MM.1S (cell line): Measurements from ENCODE around the gene EXOC1.

Experiments used
- DNase-seq: peaks from one replicate; pipeline ENCODE4 v3.0.0-alpha.2; 2015
- H2AFZ ChIP-seq: fragments of 300-600 bp; sonication (generic); 2 replicates; pipeline ENCODE4 v1.6.0; 2016; ENCODE audit warnings: antibody characterized with exemption, low read length
- H3F3A ChIP-seq: fragments of 300-600 bp; sonication (generic); 2 replicates; pipeline ENCODE4 v1.6.1; 2016; ENCODE audit warnings: mild to moderate bottlenecking, antibody characterized with exemption, low read length, moderate library complexity, mixed read lengths; ENCODE audit not compliant: insufficient read depth
- H3K27ac ChIP-seq: fragments of 300-600 bp; sonication (generic); 2 replicates; pipeline ENCODE4 v1.5.1; 2016; ENCODE audit warnings: mild to moderate bottlenecking, low read length
- H3K27me3 ChIP-seq: fragments of 300-600 bp; sonication (generic); replicated peaks from 2 replicates; pipeline ENCODE4 v1.6.0; 2016; ENCODE audit warnings: low read length; ENCODE audit not compliant: insufficient read depth
- H3K36me3 ChIP-seq: fragments of 300-600 bp; sonication (generic); replicated peaks from 2 replicates; pipeline ENCODE4 v1.6.1; 2016; ENCODE audit warnings: mild to moderate bottlenecking, low read length, mixed read lengths; ENCODE audit not compliant: insufficient read depth
- H3K4me1 ChIP-seq: fragments of 300-600 bp; sonication (generic); 2 replicates; pipeline ENCODE4 v1.6.1; 2016; ENCODE audit warnings: low read length, mixed read lengths
- H3K4me2 ChIP-seq: fragments of 300-600 bp; sonication (generic); 2 replicates; pipeline ENCODE4 v1.6.0; 2016; ENCODE audit warnings: low read depth, low read length
- H3K4me3 ChIP-seq: fragments of 300-600 bp; sonication (generic); 2 replicates; pipeline ENCODE4 v1.5.1; 2016; ENCODE audit warnings: low read length, mixed read lengths
- H3K79me2 ChIP-seq: fragments of 300-600 bp; sonication (generic); 2 replicates; pipeline ENCODE4 v1.6.1; 2016; ENCODE audit warnings: mixed run types, low read length, mixed read lengths
- H3K9ac ChIP-seq: fragments of 300-600 bp; sonication (generic); 2 replicates; pipeline ENCODE4 v1.6.1; 2016; ENCODE audit warnings: low read length, mixed read lengths
- H3K9me2 ChIP-seq: fragments of 300-600 bp; sonication (generic); replicated peaks from 2 replicates; pipeline ENCODE4 v1.6.1; 2016; ENCODE audit warnings: mild to moderate bottlenecking, low read length, mixed read lengths; ENCODE audit not compliant: insufficient read depth
- H3K9me3 ChIP-seq: fragments of 300-600 bp; sonication (generic); replicated peaks from 2 replicates; pipeline ENCODE4 v1.6.1; 2016; ENCODE audit warnings: mild to moderate bottlenecking, low read length, mixed read lengths; ENCODE audit not compliant: insufficient read depth
- H4K20me1 ChIP-seq: fragments of 300-600 bp; sonication (generic); 2 replicates; pipeline ENCODE4 v1.6.1; 2016; ENCODE audit warnings: mild to moderate bottlenecking, low read length, moderate library complexity, mixed read lengths; ENCODE audit not compliant: insufficient read depth
- EZH2 ChIP-seq: fragments of 300-600 bp; sonication (generic); optimal IDR thresholded peaks from 2 replicates; pipeline ENCODE3; 2017; ENCODE audit warnings: low read depth, mild to moderate bottlenecking, antibody characterized with exemption, low read length, mixed read lengths
- EZH2phosphoT487 ChIP-seq: fragments of 300-600 bp; sonication (generic); IDR thresholded peaks from 2 replicates; pipeline ENCODE4 v1.6.1; 2018; ENCODE audit warnings: antibody characterized with exemption, low read length
- TF ChIP-seq, protein P1 (sequence below): fragments of 300-600 bp; sonication (generic); IDR thresholded peaks from 2 replicates; pipeline ENCODE4 v1.5.1; 2016; ENCODE audit warnings: antibody characterized with exemption, low read length, mixed read lengths

EXOC1 gene, protein sequence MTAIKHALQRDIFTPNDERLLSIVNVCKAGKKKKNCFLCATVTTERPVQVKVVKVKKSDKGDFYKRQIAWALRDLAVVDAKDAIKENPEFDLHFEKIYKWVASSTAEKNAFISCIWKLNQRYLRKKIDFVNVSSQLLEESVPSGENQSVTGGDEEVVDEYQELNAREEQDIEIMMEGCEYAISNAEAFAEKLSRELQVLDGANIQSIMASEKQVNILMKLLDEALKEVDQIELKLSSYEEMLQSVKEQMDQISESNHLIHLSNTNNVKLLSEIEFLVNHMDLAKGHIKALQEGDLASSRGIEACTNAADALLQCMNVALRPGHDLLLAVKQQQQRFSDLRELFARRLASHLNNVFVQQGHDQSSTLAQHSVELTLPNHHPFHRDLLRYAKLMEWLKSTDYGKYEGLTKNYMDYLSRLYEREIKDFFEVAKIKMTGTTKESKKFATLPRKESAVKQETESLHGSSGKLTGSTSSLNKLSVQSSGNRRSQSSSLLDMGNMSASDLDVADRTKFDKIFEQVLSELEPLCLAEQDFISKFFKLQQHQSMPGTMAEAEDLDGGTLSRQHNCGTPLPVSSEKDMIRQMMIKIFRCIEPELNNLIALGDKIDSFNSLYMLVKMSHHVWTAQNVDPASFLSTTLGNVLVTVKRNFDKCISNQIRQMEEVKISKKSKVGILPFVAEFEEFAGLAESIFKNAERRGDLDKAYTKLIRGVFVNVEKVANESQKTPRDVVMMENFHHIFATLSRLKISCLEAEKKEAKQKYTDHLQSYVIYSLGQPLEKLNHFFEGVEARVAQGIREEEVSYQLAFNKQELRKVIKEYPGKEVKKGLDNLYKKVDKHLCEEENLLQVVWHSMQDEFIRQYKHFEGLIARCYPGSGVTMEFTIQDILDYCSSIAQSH

DNA sequence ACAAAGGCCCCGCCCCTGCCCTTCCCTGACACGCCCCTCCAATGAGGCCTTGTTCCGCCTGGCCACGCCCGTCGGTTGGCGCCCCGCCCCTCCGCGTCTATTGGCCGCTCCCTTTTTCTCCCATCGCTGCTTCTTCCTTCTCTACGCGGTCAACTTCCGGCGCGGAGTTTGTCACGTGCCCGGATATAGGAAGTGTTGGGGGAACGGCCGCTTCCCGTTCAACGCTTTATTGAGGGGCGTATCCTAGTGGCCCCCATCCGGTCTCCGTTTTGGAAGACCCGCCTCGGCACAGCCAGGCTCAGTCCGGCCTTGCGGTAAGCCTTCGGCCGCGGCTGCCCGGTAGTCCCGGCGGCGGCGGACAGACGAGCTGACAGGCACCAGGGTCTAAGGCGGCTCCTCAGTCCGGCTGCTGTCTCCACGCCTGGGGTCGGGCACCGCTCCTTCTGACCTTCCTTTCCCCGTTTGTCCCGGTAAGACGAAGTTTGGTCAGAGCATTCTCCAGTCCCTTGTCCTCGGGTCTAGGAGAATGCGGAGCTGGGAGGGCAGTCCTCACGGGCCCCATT, at the start of gene EXOC1:
EXOC1 (plus strand) TSS at position 165 of the 563 bp plus-strand sequence. CDS start 4,676 bp downstream, outside the sequence.
- peak; percentile 95 for DNase-seq
- Histone ChIP-seq H4K20me1 (no peaks in the 10 kb centered on the region), H3K27me3 (no peaks in the 10 kb centered on the region), H3K79me2 (peaks cover 31% of the 10 kb centered on the region), H3K4me2 (peak within 1 kb of the TSS; percentile 89), H3K4me3 (peak within 1 kb of the TSS; percentile 92), H3K9me3 (no peaks in the 10 kb centered on the region), H3F3A (no peaks in the 10 kb centered on the region), H3K27ac (peak within 1 kb of the TSS; percentile 30; the same call in 1 of the 2 replicates), H3K4me1 (0 out of 2 replicates have a peak, but pooled peaks cover 5% of the 10 kb centered on the region), H3K36me3 (no peaks in the 10 kb centered on the region), H3K9me2 (no peaks in the 10 kb centered on the region), H3K9ac (peak within 1 kb of the TSS; percentile 83), H2AFZ (peak within 1 kb of the TSS; percentile 70)
- TF ChIP-seq, protein P1, sequence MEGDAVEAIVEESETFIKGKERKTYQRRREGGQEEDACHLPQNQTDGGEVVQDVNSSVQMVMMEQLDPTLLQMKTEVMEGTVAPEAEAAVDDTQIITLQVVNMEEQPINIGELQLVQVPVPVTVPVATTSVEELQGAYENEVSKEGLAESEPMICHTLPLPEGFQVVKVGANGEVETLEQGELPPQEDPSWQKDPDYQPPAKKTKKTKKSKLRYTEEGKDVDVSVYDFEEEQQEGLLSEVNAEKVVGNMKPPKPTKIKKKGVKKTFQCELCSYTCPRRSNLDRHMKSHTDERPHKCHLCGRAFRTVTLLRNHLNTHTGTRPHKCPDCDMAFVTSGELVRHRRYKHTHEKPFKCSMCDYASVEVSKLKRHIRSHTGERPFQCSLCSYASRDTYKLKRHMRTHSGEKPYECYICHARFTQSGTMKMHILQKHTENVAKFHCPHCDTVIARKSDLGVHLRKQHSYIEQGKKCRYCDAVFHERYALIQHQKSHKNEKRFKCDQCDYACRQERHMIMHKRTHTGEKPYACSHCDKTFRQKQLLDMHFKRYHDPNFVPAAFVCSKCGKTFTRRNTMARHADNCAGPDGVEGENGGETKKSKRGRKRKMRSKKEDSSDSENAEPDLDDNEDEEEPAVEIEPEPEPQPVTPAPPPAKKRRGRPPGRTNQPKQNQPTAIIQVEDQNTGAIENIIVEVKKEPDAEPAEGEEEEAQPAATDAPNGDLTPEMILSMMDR = no peak
- TF ChIP-seq EZH2phosphoT487 (no peak), EZH2 (no peak)

DNA sequence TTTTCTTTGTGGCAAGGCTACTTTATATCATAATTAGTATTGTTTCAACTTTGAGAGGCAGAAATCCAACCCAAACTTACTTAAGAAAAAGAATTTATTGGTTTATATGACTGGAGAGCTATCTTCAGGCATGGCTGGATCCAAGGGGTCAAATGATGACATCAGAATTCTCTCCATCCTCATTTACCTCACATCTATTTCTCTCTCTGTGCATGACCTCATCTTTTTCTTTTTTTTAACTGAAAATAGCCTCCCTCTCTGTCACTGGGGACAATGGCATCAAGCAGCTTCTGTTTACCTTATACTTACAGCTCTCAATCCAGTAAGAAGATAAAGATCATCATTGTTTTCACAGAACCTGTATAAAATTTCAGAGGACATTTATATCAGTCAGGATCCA, 45.9 kb upstream of the EXOC1 start:
- H2AFZ ChIP-seq = no peak overlapping the region
- no peak overlapping the region for H3K4me3 ChIP-seq
- no peaks in the 10 kb centered on the region for H3K79me2 ChIP-seq
- H3K9ac ChIP-seq = no peak overlapping the region
- TF ChIP-seq, protein P1 = no peak
- TF ChIP-seq EZH2 = no peak
- TF ChIP-seq EZH2phosphoT487 = no peak
- no peaks in the 10 kb centered on the region for H4K20me1 ChIP-seq
- H3K9me2 ChIP-seq = no peaks in the 10 kb centered on the region
- DNase-seq = no peak
- no peak overlapping the region for H3K27ac ChIP-seq
- no peaks in the 10 kb centered on the region for H3F3A ChIP-seq
- H3K27me3 ChIP-seq = no peaks in the 10 kb centered on the region
- no peak overlapping the region for H3K4me2 ChIP-seq
- no peaks in the 10 kb centered on the region for H3K36me3 ChIP-seq
- H3K9me3 ChIP-seq = no peaks in the 10 kb centered on the region
- no peaks in the 10 kb centered on the region for H3K4me1 ChIP-seq

DNA sequence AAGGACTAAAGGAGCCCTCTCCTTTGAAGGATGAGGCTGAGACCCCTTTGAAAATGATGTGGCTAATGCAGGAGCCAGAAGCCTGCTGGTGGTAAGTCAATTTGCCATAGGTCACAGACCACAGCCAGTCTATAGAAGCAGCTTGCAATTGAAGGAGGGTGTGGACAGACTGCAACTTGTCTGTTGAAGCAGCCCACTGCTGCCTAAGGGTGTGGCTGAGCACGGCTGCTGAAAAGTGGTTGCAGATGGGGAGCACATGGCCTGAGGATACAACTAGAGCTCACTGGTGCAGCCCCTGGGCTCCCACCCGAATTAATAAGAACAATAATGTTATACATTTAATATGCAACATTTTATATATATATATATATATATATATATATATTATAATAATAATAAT, 45.3 kb upstream of the EXOC1 start:
- no peak for DNase-seq
- no peaks in the 10 kb centered on the region for H3K36me3 ChIP-seq
- no peak overlapping the region for H3K4me3 ChIP-seq
- no peaks in the 10 kb centered on the region for H4K20me1 ChIP-seq
- no peaks in the 10 kb centered on the region for H3K27me3 ChIP-seq
- no peaks in the 10 kb centered on the region for H3K9me3 ChIP-seq
- no peak overlapping the region for H2AFZ ChIP-seq
- TF ChIP-seq EZH2 = no peak
- TF ChIP-seq, protein P1 = no peak
- no peak for TF ChIP-seq EZH2phosphoT487
- no peaks in the 10 kb centered on the region for H3F3A ChIP-seq
- no peak overlapping the region for H3K9ac ChIP-seq
- H3K4me1 ChIP-seq = no peaks in the 10 kb centered on the region
- H3K79me2 ChIP-seq = no peaks in the 10 kb centered on the region
- no peaks in the 10 kb centered on the region for H3K9me2 ChIP-seq
- H3K27ac ChIP-seq = no peak overlapping the region
- H3K4me2 ChIP-seq = no peak overlapping the region
